Endothelial cell of umbilical vein (primary cell): ENCODE measurements around the gene ILRUN. TPM values are rescaled to one million over a fixed set of nuclear protein-coding genes. Genes with fewer than 3 reads are reported as not detected.

Source experiments
- Bru-seq: library from RNA; stranded (reverse); fragments of 400-500 nt; gene quantifications from one replicate; lab custom pipeline; 2021; lab: Mats Ljungman, UMichigan
- BruChase-seq, 2 experiments: library from RNA; stranded (reverse); fragments of 400-500 nt; gene quantifications; one replicate each; lab custom pipeline; 2021; lab: Mats Ljungman, UMichigan
- BruUV-seq: library from RNA; stranded (reverse); fragments of 400-500 nt; replicated peaks from 2 replicates; lab custom pipeline; 2021; lab: Mats Ljungman, UMichigan
- CTCF ChIA-PET: fragments of 300-600, 350-600 bp; sonication (Branson Sonifier 250); formaldehyde crosslinking; loops from one replicate; lab custom pipeline; 2021; ENCODE audit warnings: antibody characterized with exemption, inconsistent platforms; lab: Charles Lee
- POLR2A ChIA-PET: fragments of 300-600, 350-600 bp; sonication (Branson Sonifier 250); formaldehyde crosslinking; loops from one replicate; lab custom pipeline; 2021; ENCODE audit warnings: antibody characterized with exemption, inconsistent platforms; lab: Charles Lee
- DNase-seq: peaks from one replicate; pipeline ENCODE4 v3.0.0-alpha.2; 2011; ENCODE audit warnings: low read depth, low spot score
- FAIRE-seq: peaks from 2 replicates; lab custom pipeline; 2011; peaks lifted over from hg19 to GRCh38; lab: Jason Lieb, UNC
- H2AFZ ChIP-seq: 2 replicates; pipeline ENCODE4 v1.6.0; 2012; ENCODE audit warnings: low read depth, low read length, control low read depth, inconsistent platforms
- H3K27ac ChIP-seq: 2 replicates; pipeline ENCODE4 v1.5.1; 2011; ENCODE audit warnings: low read depth, mild to moderate bottlenecking, control low read depth, low read length, moderate library complexity; ENCODE audit not compliant: insufficient read depth
- H3K27me3 ChIP-seq, 2 experiments: 2 replicates each; pipeline versions ENCODE4 v1.6.0 to v1.6.1; 2011; ENCODE audit warnings: low read length in 2 of 2, mixed read lengths in 1 of 2; ENCODE audit not compliant: control insufficient read depth in 2 of 2, insufficient read depth in 2 of 2
- H3K36me3 ChIP-seq, 2 experiments: 2 replicates in 1 of 2; 3 replicates in 1 of 2; pipeline ENCODE4 v1.5.1; 2011; ENCODE audit warnings: low read length in 2 of 2, mild to moderate bottlenecking in 1 of 2, moderate library complexity in 1 of 2; ENCODE audit not compliant: control insufficient read depth in 2 of 2, insufficient read depth in 2 of 2; ENCODE audit errors: extremely low read depth in 1 of 2
- H3K4me1 ChIP-seq: 3 replicates; pipeline ENCODE4 v1.5.1; 2011; ENCODE audit warnings: mild to moderate bottlenecking, low read length; ENCODE audit not compliant: control insufficient read depth, insufficient read depth; ENCODE audit errors: extremely low read depth
- H3K4me2 ChIP-seq: 2 replicates; pipeline ENCODE4 v1.6.1; 2011; ENCODE audit warnings: low read length, control low read depth, mixed read lengths; ENCODE audit not compliant: insufficient read depth
- H3K4me3 ChIP-seq, 3 experiments: fragments of 200-600 bp in 1 of 3; sonication (generic), shearing (Covaris generic) in 1 of 3; replicated peaks in 1 of 3; 2 replicates each; pipeline ENCODE4 v1.5.1; 2011 to 2016; ENCODE audit warnings: control low read depth in 3 of 3, low read length in 3 of 3, mild to moderate bottlenecking in 2 of 3, inconsistent platforms in 1 of 3, low read depth in 1 of 3, moderate library complexity in 1 of 3; ENCODE audit not compliant: insufficient read depth in 1 of 3
- H3K79me2 ChIP-seq: 2 replicates; pipeline ENCODE4 v1.6.0; 2012; ENCODE audit warnings: low read length, inconsistent platforms; ENCODE audit not compliant: control insufficient read depth, insufficient read depth
- H3K9ac ChIP-seq: replicated peaks from 2 replicates; pipeline ENCODE3; 2011; ENCODE audit warnings: low read length, control low read depth; ENCODE audit not compliant: insufficient read depth; ENCODE audit errors: extremely low read depth
- H3K9me1 ChIP-seq: replicated peaks from 3 replicates; pipeline ENCODE4 v1.6.0; 2011; ENCODE audit warnings: mild to moderate bottlenecking, low read length; ENCODE audit not compliant: control insufficient read depth, insufficient read depth; ENCODE audit errors: extremely low read depth
- H3K9me3 ChIP-seq: replicated peaks from 2 replicates; pipeline ENCODE4 v1.5.1; 2012; ENCODE audit warnings: low read length, inconsistent platforms; ENCODE audit not compliant: control insufficient read depth, insufficient read depth
- H4K20me1 ChIP-seq: replicated peaks from 2 replicates; pipeline ENCODE3; 2011; ENCODE audit warnings: mild to moderate bottlenecking, low read length; ENCODE audit not compliant: control insufficient read depth, insufficient read depth; ENCODE audit errors: extremely low read depth
- EZH2 ChIP-seq: IDR thresholded peaks from 2 replicates; pipeline ENCODE4 v1.6.1; 2012; ENCODE audit warnings: borderline replicate concordance, low read depth, mild to moderate bottlenecking, moderate library complexity, low read length, inconsistent platforms; ENCODE audit not compliant: severe bottlenecking
- POLR2A ChIP-seq: IDR thresholded peaks from 2 replicates; pipeline ENCODE4 v1.6.1; 2012; ENCODE audit warnings: low read depth, mild to moderate bottlenecking, control low read depth, low read length
- POLR2AphosphoS5 ChIP-seq: IDR thresholded peaks from 2 replicates; pipeline ENCODE4 v1.6.1; 2012; ENCODE audit warnings: low read depth, mild to moderate bottlenecking, control low read depth, low read length, moderate library complexity; ENCODE audit not compliant: insufficient read depth
- dilution Hi-C: fragments of 300-500 bp; cut with MboI; formaldehyde crosslinking; loops from one replicate; pipeline ENCODE4 v1.15.0; 2019; ENCODE audit warnings: low sequenced_read_pairs; ENCODE audit not compliant: extremely low pct_ligation_motif_present
- intact Hi-C: fragments of 100-400 bp; cut with micrococcal nuclease; formaldehyde crosslinking; loops from one replicate; pipeline ENCODE4 v1.10.0; 2022
- long read RNA-seq: library from polyadenylated mRNA; stranded (forward); transcript quantifications from one replicate; pipeline ENCODE4 v2.0.0, GENCODE V29; 2021
- polyA minus RNA-seq, 3 experiments: library from RNA; depleted of rRNA, polyadenylated mRNA; stranded (reverse); fragments of >200 nt; gene quantifications; 1 replicate in 1 of 3; 2 replicates in 2 of 3; pipeline ENCODE4 v1.2.3, GENCODE V29; 2011
- polyA plus RNA-seq, 4 experiments: library from polyadenylated mRNA; depleted of rRNA in 3 of 4; stranded (reverse) in 3 of 4; unstranded in 1 of 4; fragments of >200 nt; gene quantifications; 2 replicates each; pipeline versions ENCODE4 v1.2.1 to v1.2.3, GENCODE V29; 2011 to 2012; ENCODE audit warnings: missing spikeins in 1 of 4
- total RNA-seq: library from RNA; stranded (reverse); gene quantifications from 2 replicates; pipeline ENCODE4 v1.2.3, GENCODE V29; 2021
- TF ChIP-seq, protein P1 (sequence below): IDR thresholded peaks from 2 replicates; pipeline ENCODE4 v1.6.1; 2011; ENCODE audit not compliant: insufficient read depth, insufficient read length

The ILRUN gene
- total RNA-seq: 47.0 and 48.9 TPM in 2 replicates
- polyA plus RNA-seq: 27.7 and 30.5 TPM in 2 replicates
- polyA plus RNA-seq (2011; cell fraction: cytosol; rRNA removed): 31.7 and 35.6 TPM in 2 replicates
- 21.1 and 24.0 TPM in 2 replicates for polyA plus RNA-seq (2011; cell fraction: nucleus; rRNA removed)
- 33.9 and 43.8 TPM in 2 replicates for polyA plus RNA-seq (2012)
- polyA minus RNA-seq: 63.7 and 70.8 TPM in 2 replicates
- polyA minus RNA-seq (2011; cell fraction: cytosol; rRNA and poly(A)+ RNA removed): 56.3 TPM
- polyA minus RNA-seq (2011; cell fraction: nucleus; rRNA and poly(A)+ RNA removed): 15.7 and 20.4 TPM in 2 replicates
- Bru-seq, nascent RNA: percentile 80 among the genes with signal in this experiment
- BruChase-seq, experiment 1, labeled RNA remaining after a 6-hour chase: percentile 86 among the genes with signal in this experiment
- BruChase-seq, experiment 2, labeled RNA remaining after a 2-hour chase: percentile 76 among the genes with signal in this experiment
- long read RNA-seq, full-length matches to known transcripts: 10 of 41 reads
- long read RNA-seq, partial matches to known transcripts: 5 of 41 reads
- long read RNA-seq, other reads (novel, unspliced or antisense): 26 of 41 reads

DNA sequence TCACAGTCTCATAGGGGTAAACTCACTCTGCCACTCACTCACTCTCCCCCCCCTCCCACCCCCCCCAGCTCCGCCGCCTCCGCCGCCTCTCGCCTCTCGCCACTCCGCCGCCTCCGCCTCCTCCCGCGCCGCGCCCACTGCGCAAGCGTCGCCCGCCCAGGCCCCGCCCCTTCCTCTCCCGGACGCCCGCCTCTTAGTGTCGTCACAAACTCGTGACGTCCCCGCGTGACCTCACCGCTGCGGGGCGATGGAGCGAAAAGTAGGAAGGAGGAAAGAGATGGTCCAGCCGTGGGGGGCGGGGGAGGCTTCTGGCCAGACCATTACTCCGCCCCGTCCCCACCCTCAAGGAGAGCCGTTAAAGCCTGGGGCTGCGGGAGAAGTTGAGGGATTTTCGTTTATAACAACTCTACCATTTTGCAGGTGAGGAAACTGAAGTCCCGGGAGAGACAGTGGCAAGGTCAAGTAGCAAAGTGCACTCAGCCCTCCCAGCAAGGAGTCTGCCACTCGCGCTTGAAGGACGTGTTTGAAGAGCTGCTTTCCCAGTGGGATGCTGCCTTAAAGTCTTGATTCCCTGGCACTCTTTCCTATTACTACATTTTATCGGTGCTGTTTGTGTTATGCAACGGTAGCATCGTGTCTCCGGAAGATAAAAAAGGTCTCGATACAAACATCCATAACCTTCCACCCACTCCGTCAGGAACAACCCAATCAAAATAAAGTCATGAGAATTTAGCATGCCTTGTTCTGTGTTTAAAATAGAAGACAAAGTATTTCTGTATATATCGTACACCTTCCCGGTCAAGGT lies at the start of gene ILRUN:
Gene ILRUN, minus strand, starts transcription at position 29 of the 805 bp plus-strand sequence. CDS start 164 bp downstream, outside the sequence.
- H3K9me1 ChIP-seq: no peaks in the 10 kb centered on the region
- intact Hi-C loops: loop anchor here (1.0 to 5.0 kb wide), 2 partner anchors 40 to 60 kb away; partner anchors contain the start of gene SNRPC
- peaks cover 4% of the 10 kb centered on the region for H4K20me1 ChIP-seq
- BruUV-seq: TSS peak; percentile 99
- ChIA-PET POLR2A (interaction anchor here (0.5 to 1.3 kb wide), 4 partner anchors 39 to 426 kb away, joined by 3 to 4 read pairs (median 4); no protein-coding TSS in a partner anchor), CTCF (interaction anchor here (0.6 to 1.6 kb wide), 10 partner anchors 11 to 282 kb away, joined by 3 to 6 read pairs (median 4); partner anchors contain the start of genes BLTP3A and SNRPC)
- DNase-seq (peak; percentile 94), FAIRE-seq (peak; percentile 92)
- no peaks in the 10 kb centered on the region for H3K36me3 ChIP-seq
- peak within 1 kb of the TSS; percentile 90 for H3K9ac ChIP-seq
- peaks cover 45% of the 10 kb centered on the region for H3K79me2 ChIP-seq
- peak within 1 kb of the TSS; percentile 97 for H3K4me2 ChIP-seq
- dilution Hi-C loops: no loop called here
- peaks cover 14% of the 10 kb centered on the region for H3K4me1 ChIP-seq
- no peaks in the 10 kb centered on the region for H3K27me3 ChIP-seq
- H3K4me3 ChIP-seq: peak within 1 kb of the TSS; percentile 81 to 92 (median 83)
- TF ChIP-seq EZH2 (no peak), POLR2AphosphoS5 (peak; percentile 46), POLR2A (peak; percentile 45)
- TF ChIP-seq, protein P1, sequence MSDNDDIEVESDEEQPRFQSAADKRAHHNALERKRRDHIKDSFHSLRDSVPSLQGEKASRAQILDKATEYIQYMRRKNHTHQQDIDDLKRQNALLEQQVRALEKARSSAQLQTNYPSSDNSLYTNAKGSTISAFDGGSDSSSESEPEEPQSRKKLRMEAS: no peak
- no peaks in the 10 kb centered on the region for H3K9me3 ChIP-seq
- peak within 1 kb of the TSS; percentile 96 for H2AFZ ChIP-seq
- peak within 1 kb of the TSS; percentile 77 for H3K27ac ChIP-seq
